Effector CD4-positive, alpha-beta T cell (primary cell): ENCODE data around the gene FNDC11.
A peak's percentile ranks its signal among the peaks of the same experiment; 100 is the strongest.

ENCODE experiments used
- DNase-seq: peaks from one replicate; pipeline ENCODE4 v3.0.0-alpha.2; 2020

FNDC11 gene

GRCh38 chr20:63525971-63526370 lies 28.0 kb upstream of the FNDC11 start:
- DNase-seq: no peak

GRCh38 chr20:63527184-63527583 lies 26.8 kb upstream of the FNDC11 start:
- no peak for DNase-seq

DNA sequence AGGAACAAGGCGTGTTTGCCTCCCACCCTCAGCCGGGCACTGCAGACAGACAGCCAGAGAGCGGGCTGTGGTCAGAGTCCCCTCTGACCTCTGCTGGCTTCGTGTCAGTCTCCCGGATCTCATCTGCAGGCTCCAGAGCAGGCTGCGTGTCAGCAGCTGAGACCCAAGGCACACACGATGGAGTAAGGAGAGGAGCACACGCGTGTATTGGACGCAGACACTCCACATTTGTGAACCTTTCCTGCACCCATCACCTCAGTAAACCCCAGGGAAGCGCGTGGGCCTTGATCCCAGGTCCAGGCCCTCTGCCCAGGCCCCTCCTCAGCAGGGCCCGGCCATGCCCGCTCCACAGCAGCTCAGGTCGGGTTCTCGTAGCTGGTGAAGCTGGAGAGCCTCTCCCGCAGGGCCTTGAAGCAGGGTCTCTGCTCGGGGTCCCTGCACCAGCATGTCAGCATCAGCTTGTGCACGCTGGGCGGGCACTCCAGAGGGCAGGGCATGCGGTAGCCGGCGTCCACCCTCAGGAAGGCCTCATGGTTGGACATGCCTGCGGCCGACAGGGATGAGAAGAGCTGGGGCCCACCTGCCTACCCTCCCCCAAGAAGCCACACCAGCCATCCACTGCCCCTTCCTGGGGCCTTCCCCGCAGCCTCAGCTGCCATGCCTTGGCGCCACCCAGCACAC lies 24.6 kb upstream of the FNDC11 start:
- no peak for DNase-seq

DNA sequence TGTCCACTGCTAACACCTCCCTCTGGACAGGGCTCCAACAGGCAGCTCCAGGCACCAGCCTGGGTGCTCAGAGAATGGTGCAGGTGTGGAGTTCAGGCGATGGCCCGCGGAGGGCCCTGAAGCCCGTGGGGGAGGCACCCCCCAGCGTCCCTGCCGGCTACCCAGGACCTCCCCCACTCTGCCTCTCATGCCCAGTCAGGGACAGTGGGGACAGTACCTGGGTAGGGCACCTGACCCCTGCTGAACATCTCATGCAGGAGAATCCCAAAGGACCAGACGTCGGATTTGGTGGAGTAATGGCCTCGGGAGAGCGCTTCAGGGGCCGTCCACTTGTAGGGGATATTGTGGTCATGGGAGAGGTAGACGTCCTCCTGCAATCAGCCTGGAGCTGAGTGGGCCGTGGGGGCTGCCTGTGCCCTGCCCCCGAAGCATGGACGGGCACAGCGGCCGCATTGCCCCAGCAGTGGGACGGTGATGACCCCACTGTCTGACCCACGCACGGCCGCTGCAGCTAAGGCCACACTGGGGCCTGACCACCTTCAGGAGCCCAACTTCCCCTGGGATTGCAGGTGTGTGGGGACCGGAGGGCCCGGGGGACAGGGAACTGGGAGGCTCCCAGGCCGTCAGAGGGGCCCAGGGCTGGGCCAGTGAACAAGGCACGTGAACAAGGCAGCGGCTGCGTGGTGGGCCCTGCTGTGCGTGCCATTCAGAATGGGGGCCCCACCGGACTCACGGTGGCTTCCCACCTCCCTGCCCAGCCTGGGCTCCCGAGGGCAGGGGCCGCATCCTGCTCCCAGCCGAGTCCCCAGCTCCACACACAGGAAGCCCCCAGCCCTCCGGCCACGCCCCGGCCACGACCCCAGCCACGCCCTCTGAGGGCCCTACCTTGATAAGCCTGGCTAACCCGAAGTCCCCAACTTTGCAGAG lies 23.8 kb upstream of the FNDC11 start:
- DNase-seq: no peak

GRCh38 chr20:63530788-63531160 lies 23.2 kb upstream of the FNDC11 start:
- no peak for DNase-seq

GRCh38 chr20:63531686-63532448 lies 22.1 kb upstream of the FNDC11 start:
- no peak for DNase-seq

GRCh38 chr20:63532449-63532971 lies 21.4 kb upstream of the FNDC11 start:
- no peak for DNase-seq

DNA sequence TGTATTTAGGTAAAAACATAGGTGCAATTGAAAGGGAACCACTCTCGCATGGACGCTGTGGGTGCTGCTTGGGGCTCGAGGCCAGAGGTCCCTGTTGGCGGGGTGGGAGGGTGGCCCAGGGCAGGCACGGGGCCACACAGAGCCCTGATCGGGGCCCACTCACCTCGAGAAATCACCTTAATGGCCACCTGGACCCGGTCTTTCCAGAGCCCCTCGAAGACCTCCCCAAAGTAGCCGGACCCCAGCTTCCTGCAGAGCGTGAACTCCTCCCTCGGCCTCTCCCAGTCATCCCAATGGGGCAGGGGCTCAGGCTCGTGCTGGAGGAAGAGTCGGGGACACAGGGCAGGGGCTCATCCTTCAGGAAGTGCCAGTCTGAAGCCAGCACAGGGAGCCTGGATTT lies 20.6 kb upstream of the FNDC11 start:
- DNase-seq: no peak

DNA sequence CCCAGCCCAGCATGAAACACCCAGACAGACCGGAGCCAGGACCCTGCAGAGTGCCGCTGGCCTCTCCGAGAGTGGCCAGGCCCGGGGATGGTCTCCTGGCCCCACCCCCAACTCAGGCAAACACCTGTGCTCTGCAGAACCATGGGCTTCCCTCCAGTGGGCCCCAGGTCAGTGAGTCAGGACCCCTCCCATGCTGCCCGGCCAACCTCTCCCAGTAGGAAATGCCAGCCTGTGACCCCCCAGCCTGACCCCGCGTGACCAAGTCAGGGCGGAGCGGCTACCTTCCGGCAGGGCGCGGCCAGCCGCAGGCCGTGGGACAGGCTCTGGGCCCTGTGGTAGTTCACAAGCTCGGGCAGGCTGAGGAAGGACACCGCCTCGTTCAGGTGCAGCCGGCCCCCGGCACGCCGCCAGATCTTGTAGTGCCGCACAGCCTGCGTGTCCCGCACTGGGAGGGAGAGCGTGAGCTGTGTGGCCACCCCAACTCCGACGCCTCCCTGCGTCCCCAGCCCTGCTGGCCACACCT lies 20.0 kb upstream of the FNDC11 start:
- DNase-seq: no peak

DNA sequence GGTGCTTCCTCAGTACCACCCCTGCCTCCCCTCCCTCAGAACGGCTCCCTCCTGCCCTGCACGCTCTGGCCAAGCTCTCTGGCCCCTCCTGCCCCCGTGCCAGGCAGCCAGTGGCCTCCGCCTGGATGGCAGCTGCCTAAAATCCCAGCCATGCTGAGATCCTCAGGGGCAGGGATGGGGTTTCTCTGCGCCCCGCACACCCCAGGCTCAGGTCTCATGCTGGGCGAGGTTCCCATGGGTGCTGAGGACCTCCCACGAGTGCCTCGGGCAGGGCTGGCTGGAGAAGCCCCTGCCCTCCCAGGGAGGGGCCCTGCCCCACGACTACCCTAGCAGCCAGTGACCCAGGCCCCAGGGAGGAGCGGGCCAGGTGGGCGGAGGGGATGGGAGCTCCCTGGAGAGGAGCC lies 19.5 kb upstream of the FNDC11 start:
- DNase-seq: no peak

DNA sequence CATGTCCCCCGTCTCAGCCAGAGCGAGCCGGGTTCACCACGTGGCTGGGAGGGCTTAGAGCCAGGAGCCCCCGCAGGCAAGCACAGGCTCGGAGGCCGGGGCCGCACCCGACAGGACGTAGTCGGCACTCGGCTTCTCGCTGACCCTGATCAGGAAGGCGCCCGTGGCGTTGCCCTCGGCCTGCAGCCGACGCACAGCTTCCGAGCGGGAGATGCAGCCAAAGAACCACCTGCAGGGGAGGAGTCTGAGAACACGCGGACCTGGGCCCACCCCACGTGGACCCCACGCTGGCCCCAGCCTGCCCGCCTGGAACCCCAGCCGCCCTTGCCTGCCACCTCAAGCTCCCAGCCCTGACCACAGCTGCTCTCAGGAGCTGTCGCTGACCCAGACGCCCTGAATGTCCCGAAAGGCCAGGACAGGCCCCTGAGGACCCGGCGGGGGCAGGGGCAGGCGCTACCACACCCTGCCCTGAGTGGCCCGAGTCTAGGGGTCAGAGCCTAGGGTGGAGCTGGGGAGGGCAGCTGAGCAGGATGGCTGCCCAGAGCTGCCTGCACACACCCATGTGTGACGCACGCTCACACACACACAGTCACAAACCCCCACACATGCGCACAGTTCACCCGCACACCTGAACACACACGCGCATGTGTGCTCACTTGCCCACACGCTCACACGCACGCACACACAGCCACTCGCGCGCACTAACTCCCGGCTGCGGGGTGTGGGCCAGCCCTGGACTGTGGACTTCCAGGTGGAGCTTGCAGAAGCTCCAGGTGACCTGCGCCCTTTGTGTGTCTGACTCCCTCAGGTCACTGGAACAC lies 18.9 kb upstream of the FNDC11 start:
- DNase-seq: no peak

DNA sequence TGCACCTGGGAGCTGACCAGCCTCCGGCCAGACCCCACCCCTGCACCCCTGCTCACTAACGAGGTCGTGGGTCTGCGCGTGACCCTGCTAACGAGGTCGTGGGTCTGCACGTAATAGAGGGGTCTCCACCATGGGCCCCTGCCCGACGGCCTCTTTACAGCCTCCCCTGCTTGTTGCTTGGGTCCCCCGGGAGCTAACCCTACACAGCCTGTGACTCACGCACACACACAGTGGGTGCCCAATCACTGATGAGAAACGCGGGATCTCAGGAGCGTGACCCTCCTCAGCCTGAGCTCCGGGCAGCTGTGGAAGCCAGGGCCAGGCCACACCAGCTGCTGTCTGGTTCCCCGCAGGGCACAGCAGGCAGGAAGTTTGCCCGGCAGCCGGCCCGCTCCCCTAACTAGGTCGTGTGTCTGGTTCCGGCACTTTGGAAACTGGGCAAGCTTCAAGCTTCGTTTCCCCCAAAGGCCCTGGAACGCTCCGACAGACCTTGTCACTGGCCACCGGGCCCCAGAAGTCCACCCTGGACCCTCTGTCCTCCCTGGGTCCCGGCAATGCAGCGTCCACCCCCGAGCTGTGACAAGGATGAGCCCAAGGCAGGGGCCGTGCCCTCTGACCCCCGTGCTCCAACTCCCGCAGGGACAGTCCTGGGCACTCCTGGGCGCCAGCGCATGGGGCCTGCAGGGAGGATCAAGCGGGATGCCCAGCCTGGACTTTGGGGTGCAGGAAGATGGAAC lies 17.6 kb upstream of the FNDC11 start:
- no peak for DNase-seq

DNA sequence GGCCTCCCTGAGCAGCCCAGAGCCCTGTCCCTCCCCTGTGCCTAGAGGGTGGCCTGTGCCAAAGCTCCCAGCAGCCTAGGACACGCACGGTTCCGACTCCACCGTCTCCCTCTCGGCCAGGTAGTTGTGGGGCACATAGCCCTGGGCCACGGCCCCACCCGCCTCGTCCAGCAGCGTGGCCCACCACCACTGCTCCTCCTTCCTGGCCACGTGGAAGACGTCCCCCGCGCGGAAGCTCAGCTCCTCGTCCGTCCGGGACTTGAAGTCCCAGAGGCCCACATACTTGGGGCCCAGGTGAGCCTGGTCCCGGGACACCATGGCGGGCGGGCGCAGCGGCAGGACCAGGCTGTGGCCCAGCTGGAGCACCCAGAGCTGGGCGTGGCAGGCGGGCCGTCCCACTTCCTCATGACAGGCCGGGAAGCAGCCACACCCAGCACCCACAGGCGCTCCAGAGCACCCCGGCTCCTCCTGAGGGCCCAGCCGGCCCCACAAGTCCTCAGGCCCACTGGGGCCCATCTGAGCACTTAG lies 16.9 kb upstream of the FNDC11 start, which contains the start of gene PTK6:
Gene PTK6, minus strand, starts transcription at position 380 of the 528 bp plus-strand sequence. Its CDS starts 62 bp downstream, at position 318.
- DNase-seq: no peak

DNA sequence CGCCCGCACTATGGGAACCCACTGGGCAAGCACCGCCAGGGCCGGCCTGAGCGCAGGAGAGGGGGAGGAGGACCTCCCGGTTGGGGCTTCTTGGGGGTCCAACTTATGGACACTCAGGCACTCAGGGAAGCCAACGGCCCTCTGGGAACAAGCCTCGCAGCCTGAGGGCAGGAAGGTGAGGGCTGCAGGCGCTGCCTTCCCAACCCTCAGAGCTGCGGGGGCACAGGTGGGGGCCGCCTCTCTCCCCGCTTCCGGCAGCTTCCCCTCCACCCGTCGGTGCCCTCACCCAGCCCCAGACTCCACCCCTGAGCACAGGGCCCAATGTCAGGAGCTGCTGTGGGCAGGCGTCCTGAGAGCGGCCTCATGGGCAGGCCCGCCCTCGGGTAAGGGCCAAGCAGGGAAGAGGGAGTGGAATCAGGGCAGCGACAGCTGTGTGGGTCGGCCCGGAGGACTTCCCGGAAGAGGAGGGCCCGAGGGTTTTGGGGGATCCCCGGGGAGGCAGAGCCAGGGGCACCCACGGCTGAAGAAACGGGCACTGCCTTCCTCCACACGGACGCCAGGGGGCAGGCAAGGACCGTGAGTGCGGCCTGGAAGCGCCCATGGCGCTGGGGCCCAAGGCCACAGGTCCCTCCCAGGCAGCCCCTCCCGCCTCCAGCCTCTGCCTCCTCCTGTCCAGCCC lies 16.3 kb upstream of the FNDC11 start:
- DNase-seq: peak; percentile 88

GRCh38 chr20:63538204-63539091 lies 15.5 kb upstream of the FNDC11 start:
- DNase-seq: peak; percentile 37

- DNase-seq: no peak
Observed at GRCh38 chr20:63539092-63539430, 14.9 kb upstream of the FNDC11 start.

GRCh38 chr20:63539441-63540370 lies 14.3 kb upstream of the FNDC11 start:
- DNase-seq: no peak
